ENCODE data around the gene COL25A1.

Gene COL25A1

DNA sequence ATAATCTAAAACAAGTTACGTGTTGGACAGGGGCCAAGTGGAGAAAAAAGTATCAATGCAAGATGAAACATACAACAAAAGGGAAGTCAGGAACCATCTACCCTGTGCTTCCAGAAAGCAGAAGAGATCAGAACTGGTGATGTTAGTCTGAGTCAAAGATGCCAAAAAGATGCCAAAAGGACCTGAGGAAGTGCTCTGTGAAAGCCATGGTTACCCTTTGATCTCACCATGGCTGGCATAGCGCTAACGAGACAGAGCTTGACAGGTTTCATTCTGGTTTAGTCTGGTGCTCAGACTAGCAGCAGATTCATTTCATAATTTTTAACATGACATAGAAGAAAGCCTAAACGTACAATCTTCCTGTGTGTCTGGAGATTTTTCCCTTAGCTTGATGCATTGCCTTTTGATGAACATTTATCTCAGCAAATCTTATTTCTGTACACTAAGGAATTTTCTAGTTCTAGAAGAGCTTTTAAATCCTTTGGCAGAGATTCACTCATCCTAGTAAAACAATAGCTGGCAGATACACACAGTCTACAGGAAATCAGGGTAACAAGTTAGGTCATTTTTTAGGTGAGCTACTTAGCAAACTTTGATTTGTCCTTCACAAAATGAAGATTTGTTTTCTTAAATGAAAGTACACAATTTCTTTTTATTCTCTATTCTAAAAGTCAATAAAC lies 87.7 kb downstream of the COL25A1 start:
- DNase-seq = no peak

DNA sequence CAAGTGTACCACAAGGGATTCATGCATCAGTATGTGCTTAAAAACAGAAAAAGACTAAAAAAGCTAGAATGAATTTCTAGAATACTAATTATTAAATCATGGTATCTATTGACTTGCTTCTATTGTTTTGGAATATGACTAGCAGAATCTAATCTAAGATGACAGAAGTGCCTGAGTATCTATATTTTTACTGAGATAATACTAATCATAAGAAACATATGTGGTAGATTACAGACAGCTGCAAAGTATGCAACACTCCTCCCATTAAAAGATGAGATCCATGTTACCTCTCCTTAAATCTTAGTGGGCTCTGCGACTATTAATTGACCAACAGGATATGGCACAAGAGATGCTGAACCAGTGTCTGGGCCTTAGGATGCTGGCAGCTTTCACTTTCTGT lies 89.4 kb downstream of the COL25A1 start:
- DNase-seq = no peak

DNA sequence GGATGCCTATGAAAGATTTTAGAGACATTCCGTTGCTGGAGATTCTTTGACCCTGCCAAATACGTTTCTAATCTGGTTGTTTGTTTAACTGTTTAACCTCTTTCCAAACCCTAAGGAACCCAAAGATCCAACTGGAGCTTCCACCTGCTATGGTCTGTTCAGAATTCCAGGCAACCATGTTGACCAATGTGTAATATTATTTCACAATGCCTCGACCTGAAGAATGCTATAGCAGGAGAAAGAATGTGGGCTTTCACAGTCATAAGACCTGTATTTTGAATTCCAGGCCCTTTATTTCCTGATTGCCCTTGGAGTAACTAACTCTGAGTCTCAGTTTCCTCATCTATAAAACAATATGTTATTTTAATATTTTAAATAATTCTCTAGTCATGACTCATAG lies 90.8 kb downstream of the COL25A1 start:
- DNase-seq = no peak

DNA sequence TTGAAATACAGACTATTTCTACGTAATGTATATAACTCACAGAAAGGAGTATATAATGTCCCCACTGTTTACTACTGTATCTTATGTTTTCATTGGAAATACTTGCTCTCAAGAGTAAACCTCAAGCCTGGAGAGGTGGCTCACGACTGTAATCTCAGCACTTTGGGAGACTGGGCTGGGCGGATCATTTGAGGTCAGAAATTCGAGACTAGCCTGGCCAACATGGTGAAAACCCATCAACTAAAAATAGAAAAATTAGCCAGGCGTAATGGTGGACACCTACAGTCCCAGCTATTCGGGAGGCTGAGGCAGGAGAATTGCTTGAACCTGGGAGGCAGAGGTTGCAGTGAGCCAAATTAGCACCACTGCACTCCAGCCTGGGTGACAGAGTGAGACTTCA lies 92.8 kb downstream of the COL25A1 start:
- DNase-seq = no peak

DNA sequence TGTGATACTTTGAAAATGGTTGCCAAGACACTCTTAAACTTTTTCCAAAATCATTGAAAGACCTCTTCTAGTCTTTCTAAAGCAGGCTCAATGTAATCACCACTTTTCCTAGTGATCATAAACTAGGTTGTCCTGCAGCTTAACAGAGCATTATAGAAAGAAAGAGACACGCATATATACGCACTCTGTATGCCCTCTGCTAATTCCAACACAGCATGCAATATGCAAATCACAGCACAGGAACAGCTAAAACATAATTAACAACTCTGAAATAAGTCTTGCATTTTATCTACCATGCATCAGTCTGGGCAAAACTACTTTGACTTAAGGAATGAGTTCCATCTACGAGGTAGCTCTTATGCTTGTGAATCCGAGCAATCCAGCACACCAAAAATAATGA lies 94.6 kb downstream of the COL25A1 start:
- no peak for DNase-seq

DNA sequence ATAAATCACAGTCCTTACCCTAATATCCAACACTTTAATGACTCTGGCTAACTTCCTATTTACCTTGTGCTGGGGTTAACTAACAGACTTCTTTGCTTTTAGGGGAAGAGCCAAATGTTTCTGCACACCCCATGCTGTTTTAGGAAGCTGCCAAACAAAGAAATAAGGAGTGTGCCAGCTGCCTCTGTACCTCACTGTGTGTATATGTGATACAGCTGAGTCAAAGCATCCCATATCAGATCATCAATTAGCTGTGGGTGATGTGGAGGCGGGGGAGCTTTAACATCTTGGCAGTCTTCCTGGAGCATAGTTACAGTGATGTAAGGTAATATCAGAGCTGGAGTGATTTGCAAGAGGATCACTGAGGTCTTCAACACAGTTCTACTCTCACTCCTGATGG lies 95.4 kb downstream of the COL25A1 start:
- no peak for DNase-seq

DNA sequence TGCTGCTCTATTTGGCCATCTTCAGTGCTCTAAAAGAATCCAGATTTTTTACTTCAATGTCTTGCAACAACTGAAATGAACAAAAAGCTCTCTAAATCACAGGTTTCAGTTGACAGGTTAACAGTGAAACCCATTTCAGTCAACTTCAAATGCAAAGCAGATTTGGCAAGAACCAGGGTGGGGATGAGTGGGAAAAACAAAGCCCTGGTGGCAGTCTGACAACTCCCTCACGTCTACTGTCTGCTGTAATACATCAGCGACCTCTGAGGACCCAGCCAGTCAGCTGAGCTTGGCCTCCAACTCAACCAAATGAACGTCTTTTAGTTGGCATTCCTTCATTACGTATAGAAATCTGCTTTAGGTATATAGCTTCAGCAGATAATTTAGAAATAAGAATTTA lies 95.8 kb downstream of the COL25A1 start:
- no peak for DNase-seq

DNA sequence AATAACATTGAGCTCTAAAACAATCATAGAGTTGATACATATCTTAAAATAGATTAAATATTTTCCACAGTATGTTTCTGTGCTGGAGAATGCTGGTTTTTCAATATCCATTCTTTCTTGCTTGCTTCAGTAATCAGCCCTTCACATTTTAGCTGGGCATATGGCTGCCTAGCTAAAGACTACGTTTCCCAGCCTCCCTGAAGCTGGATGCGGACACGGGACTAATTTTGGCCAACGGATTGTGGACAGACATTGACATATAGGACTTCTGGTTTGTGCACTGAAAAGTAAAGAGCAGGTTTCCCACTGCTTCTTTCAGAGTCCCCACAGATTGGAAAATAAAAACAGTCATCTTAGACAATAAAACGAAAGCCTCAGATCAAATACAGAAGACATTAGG lies 97.3 kb downstream of the COL25A1 start:
- DNase-seq = no peak

DNA sequence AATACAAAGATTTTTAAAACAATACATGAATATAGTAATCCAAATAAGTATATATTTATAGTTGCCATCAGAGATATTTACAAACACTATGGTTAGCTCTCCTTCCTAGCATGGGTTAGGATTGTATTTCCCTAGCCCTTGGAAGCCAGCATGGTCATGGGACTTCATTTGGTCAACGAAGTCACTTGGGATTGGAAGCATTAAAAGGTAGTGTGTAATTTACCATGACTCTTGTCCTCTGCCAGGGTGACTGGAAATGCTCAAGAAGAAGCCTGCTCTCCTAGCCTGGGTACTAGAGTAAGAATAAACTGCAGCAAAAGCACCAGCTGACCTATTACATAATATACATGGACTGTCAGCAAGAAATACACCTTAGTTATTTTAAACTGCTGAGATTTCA lies 102.9 kb downstream of the COL25A1 start:
- DNase-seq = no peak

DNA sequence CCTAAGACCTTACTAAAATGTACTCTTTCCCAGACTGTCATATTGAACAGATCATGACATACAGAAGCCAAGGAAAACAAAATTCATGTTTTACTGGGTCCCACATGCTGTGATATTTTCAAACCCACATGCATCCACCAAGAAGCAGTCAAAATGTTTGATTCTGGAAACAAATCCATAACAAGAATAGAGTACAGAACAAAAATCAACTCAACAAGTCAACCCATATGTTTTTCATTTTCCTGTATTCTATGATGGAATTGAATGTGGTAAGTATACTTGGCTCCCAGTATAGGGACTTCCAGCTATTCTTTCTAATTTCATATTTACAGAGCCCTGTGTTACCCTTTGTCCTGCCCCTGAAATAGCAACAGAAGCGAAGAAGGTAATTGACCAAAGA lies 106.8 kb downstream of the COL25A1 start:
- no peak for DNase-seq

DNA sequence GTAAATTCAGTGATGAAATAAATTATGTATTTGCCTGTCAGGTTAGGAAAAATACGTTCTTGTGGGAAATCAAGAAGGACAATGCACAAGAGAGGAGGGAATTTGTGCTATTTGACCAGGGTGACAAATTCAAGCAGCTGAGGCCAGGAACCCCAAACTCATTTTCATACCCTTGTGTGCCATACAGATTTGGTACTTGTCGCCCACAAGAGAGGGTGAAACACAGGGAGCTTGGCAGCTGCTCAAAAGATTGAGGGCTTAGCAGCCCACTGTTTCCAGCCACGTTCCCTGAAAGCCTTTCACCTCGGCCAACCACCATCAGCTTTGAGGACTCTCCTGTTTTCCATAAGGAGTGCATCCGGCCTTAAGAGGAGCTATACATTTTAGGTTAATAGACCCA lies 111.2 kb downstream of the COL25A1 start:
- DNase-seq = no peak

DNA sequence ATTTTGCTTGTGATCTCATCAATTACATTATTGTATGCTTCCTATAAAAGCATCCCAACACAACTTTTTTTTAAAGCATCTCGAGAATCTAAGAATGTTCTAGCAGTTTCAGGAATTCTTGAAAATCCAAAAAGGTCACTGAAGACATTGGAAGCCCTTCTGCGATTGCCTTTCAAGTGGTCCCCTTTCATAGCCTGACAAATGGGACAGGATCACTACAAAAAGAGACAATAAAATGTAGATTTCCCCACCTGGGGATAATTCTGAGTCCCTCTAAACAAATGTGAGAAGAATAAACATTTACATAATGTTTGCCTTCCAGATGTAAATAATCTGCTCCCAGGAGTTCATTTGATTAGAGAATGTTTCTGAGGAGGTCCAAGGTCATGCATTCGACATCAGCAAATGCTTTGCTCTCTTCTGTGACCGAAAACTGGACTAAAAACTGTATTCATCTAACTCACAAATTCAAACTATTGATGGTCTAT lies 116.0 kb downstream of the COL25A1 start:
- DNase-seq = no peak

DNA sequence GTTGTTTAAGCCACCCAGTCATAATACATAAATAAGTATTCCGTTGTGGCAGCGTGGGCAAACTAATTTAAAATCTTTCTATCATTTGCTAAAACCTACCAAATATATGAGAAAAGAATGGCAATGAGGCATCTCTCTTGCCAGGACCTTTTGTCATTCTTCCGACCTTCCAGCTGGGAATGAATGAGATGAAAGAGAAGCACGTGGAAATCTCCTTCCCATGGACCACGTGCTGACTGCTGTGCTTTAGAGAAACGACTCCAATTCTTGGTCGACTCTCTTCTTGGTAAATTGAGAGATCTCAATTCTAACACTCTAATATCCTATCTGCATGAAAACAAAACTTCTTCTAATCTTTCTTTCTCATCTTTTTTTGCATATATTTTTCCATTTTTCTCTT lies 116.5 kb downstream of the COL25A1 start:
- no peak for DNase-seq

DNA sequence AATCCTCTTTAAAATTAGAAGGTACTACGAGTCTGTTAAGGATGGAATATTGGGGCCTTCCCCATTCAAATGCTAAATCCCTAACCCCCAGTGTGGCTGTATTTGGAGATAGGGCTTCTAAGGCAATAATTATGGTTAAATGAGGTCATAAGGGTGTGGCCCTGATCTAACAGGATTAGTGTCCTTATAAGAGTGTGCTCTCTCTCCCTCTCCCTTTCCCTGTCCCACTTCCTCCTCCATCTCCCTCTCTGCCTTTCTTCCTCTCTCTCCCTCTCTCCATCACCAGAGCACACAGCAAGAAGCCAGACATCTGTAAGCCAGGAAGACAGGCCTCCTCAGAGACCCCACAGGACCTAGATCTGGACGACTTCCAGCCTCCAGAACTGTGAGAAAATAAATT lies 116.9 kb downstream of the COL25A1 start:
- DNase-seq = no peak

DNA sequence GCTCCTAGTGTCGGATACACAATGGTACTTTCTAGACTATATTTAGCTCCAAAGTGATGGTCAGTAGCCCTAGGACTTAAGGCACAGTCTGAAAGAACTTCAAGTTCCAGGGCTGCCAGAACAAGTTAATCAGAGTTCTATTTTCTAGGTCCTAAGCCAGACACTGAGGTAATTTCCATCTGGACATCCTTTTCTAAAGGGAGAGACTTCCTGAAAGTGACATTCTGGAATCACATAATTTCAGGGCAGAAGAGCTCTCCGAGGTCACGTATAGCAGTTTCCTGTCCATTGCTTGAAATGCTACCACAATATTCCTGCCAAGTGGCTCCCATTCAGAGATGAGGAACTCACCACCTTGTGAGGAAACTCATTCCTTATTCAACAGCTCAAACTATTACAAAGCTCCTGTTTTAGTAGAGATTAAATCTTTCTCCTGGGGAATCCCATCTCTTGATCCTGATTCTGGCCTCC lies 117.9 kb downstream of the COL25A1 start:
- DNase-seq = no peak

DNA sequence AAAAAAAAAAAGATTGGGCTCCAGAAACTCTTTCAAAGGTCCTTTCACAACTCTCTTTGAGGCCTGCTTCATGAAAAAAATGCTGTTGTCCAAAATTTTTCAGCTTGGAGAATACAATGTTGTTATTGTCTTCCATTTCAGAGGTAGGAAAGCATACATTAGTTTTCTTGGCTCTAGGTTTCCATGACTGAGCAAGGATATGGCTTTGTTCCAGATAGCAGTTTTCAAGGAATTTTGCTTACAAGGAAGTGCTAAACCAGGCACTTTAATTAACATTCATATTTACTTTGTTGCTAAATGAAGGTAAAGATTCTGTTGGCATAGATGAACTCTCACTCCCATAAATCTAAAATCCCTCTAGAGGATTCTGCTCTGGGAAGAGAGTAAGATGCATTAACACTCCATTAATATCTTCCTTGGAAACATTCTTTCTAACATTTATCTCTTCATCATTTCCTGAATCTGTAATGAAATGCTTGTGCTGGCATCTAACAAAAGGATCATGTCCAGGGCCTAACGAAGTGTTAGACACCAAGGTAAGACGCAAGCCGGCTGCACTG lies 118.4 kb downstream of the COL25A1 start:
- DNase-seq = no peak

DNA sequence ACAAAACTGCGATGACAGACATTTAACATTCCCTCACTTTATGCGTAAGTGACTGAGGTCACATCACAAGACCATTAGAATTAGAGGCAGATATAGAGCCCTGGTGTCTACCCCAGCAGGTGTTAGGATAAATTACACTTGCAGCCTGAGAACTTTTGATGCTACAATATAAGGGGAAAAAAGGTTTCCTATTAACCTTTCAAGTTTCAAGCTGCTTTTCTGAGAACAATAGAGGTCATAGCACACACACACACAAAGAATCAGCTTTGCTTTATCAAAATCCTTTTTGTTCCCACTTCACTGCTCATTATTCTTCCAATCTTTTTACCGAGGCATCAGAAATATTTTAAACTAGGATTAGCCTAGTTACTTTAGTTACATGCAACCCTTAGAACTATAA lies 119.8 kb downstream of the COL25A1 start:
- DNase-seq = no peak

DNA sequence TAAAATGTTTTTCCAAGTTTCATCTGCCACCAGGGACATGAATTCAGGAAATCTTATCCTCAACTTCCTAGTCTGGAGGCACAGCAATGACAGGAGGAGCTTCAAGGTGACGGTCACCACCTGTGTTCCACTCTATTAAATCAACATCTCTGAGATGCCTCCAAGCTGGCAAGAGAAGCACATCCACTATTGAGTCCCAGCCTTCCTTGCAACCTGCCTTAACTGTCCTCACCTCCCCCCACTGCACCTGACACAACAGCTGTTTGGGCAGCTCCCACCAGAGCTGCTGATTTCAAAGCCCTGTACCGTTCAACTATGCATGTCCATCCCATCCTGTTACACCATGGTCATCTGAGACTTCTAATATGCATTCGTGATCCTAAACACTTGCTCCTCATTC lies 123.4 kb downstream of the COL25A1 start:
- DNase-seq = no peak

DNA sequence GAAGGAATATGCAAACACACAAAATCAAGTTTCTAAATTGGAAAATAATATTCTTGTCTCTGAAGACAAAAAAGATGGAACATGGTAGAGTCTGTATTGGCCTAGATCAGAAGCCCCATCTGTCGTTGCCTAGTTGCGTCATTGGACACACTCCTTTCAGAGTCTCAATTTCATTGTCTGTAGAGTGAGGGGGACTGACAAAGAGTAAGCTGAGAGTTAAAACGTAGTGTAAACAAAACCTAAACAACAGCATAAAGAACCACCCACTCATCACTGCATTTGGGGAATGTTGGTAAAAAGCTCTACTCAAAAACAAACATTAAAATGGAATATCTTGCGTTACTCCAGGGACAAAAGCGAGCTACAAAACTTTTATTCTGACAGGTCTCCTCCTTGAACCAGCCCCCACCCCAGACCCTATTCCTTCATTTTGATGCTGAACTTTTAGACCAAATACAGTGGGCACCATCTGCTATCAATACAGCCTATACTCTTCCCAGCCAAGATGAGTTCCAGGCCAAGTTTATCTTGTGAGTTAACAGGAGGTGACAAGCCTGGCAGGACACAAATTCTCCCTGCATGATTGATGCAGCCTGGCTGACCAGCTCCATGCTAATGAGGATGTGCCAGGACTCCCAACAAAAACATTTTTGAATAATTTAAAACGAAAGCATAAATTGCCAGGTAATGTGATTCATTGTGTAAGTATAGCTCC lies 125.2 kb downstream of the COL25A1 start:
- peak; percentile 74 for DNase-seq

DNA sequence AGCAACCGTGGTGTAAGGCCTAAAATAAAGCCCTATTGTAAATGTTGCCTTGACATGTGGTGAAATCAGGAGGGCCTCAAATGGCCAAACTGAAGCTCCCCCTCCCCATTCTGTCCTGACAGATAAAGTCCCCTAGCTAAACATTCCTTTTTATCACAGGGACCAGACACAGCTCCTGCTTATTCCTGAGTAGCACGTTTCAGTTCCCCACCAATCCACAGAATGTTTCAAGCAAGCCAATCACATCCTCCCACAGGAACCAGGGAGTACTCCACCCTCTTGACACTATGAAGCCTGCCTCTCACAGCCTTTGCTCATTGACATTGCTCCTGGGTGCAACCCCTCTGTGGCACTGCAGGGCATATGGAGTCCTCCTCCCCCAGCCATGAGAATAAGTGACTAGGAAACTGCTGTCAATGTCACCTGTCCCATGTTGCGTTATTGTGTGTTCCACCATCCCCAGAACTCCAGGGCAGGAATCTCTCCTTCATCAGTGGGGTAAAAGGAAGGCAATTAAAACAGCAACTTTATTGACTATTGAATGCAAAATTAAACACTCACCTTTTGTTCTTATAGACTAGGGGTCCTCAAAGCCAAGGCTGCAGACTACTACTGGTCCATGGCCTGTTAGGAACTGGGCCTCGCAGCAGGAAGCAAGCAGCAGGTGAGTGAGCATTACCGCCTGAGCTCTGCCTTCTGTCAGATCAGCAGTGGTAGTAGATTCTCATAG lies 128.1 kb downstream of the COL25A1 start:
- no peak for DNase-seq

DNA sequence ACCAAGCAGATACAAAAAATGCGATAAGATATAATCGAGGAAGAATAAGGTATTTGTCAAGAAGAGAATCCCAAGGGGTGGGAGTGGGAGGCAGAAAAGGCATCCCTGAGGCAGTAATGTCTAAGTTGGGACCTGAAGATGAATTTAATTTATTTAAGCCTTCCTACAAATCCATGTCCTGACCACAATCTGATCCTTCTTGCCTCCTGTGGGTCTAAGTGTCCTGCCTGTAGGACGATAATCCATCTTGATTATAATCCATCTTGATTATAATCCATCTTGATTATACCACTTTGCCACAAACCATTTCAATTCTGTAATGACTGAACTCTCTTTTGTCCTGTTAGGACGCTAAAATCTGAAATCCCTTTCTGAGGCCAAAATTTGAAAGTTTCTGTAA lies 130.2 kb downstream of the COL25A1 start:
- DNase-seq = no peak

DNA sequence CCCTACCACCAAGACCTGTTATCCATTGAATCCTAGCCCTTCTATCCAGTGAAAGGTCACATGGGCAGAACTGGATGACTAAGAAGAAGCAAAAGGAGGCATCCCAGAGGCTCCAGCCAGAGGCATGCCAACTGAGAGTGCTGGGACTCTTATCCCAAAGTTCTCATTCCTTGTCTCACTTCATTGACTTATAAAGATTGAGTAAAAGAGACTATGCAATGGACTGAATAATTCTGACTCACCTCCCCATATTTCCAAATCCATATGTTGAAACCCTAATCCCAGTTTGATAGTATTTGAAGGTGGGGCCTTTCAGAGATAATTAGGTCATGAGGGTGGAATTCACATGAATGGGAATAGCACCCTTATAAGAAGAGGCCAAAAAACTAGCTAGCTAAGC lies 131.4 kb downstream of the COL25A1 start:
- no peak for DNase-seq

DNA sequence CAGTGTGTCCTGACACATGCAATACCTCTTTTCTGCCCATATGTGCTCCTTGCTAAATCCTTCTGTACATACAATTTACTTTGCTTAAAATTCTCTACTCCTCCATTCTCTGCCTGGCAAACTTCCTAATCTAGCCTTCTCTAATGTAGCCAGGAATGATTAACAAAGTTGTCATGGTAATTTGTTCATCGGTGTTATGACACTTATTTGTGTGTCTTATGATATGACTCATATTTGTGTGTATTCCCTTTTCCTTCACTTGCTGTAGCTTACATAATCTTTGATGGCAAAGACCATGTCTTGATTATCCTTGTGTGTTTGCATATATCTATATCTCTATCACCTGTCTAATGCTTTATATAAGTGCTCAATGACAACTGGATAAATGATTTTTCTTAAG lies 133.3 kb downstream of the COL25A1 start:
- no peak for DNase-seq

DNA sequence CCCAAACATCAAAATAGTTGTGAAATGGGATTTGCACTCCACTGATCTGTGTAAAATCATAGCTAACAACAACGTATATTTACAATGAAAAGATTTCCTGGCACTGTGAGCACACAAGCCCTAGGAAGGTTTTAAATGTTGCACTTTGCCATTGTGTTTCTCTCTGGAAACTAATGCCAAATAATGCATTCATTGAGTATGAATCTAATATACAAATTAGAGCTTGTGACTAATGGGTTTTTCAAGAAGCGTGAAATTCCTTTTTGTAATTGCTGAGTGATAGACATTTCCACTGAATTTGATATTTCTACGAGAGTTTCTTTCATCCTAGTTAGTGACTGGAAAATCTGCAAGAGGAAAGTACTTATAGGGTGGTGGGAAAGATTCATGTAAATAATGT lies 135.9 kb downstream of the COL25A1 start:
- no peak for DNase-seq

Measured in retina (tissue), 1 donor.